GM18526 (cell line): ENCODE results near the gene STAT5A.

ENCODE experiments used
- POLR2A ChIP-seq: IDR thresholded peaks from 3 replicates; pipeline ENCODE4 v1.6.1; 2011; ENCODE audit not compliant: insufficient read length; ENCODE audit errors: extremely low read depth

STAT5A gene

GRCh38 chr17:42294469-42295398, 6.4 kb downstream of the STAT5A start:
- no peak for TF ChIP-seq POLR2A

DNA sequence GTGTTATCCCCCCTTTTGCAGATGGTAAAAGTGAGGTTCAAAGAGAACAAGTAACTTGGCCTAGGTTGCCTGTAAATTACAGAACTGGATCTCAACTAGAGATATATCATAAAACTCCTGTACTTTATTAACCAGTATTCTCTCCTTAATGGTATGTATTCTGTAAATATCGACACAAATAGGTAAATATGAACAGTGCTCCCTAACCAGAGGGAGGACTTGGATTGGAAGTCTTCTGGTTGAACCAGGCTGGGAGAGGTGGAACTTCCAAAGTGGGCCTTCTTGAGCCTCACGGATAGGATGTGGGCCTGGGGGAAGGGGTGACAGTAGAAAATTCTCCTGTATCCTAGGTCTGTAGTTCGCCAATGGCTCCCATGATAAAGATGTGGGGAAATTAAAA, 7.7 kb downstream of the STAT5A start:
- no peak for TF ChIP-seq POLR2A

- no peak for TF ChIP-seq POLR2A
Observed at GRCh38 chr17:42301022-42301421, 12.7 kb downstream of the STAT5A start.

GRCh38 chr17:42303694-42304093, 15.4 kb downstream of the STAT5A start:
- no peak for TF ChIP-seq POLR2A

GRCh38 chr17:42304187-42305030, 16.1 kb downstream of the STAT5A start:
- no peak for TF ChIP-seq POLR2A

GRCh38 chr17:42305543-42306384, 17.5 kb downstream of the STAT5A start:
- TF ChIP-seq POLR2A, result no peak

DNA sequence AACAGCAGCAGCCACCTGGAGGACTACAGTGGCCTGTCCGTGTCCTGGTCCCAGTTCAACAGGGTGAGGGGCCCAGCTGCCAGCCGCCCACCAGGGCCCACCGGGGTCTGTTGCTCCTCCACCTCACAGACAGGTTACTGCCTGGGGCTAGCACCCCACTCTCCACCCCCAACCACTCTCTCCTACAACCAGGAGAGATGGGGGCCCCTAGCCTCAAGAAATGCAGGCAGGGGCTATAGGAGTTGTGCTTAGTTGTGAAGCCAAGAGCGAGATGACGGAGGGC, 18.0 kb downstream of the STAT5A start:
- TF ChIP-seq POLR2A, result no peak

DNA sequence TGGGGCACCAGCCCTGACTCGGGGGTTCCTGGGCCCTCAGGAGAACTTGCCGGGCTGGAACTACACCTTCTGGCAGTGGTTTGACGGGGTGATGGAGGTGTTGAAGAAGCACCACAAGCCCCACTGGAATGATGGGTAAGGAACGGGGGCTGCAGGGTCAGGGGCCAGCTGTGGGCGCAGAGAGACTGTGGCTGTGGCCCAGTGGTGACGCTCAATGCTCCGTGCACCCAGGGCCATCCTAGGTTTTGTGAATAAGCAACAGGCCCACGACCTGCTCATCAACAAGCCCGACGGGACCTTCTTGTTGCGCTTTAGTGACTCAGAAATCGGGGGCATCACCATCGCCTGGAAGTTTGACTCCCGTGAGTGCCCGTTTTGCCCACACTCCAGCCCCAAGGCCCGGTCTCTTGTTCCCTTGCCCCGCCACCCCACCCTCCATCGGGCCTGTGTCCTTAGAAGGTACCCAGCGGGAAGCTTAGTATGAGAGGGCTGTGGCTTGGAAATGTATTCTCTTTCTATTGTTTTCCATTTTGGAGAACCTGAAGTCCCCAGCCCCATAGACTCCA, 19.1 kb downstream of the STAT5A start:
- no peak for TF ChIP-seq POLR2A

- TF ChIP-seq POLR2A, result no peak
Observed at GRCh38 chr17:42308446-42308845, 20.1 kb downstream of the STAT5A start.

DNA sequence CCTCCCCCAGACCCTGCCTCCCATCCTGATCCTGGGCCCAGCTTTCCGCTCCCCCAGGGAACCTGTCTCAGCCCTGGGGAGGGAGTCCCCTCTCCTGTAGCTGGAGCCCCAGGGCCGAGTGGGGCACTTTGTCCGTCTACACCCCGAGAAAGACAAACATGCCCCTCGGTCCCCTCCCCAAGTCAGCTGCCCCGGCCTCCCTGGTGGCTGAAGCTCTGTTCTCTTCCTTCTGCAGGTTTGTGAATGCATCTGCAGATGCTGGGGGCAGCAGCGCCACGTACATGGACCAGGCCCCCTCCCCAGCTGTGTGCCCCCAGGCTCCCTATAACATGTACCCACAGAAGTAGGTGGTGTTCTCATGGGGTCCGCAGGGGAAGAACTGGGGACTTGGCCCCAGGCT, 20.8 kb downstream of the STAT5A start:
- TF ChIP-seq POLR2A, result no peak

DNA sequence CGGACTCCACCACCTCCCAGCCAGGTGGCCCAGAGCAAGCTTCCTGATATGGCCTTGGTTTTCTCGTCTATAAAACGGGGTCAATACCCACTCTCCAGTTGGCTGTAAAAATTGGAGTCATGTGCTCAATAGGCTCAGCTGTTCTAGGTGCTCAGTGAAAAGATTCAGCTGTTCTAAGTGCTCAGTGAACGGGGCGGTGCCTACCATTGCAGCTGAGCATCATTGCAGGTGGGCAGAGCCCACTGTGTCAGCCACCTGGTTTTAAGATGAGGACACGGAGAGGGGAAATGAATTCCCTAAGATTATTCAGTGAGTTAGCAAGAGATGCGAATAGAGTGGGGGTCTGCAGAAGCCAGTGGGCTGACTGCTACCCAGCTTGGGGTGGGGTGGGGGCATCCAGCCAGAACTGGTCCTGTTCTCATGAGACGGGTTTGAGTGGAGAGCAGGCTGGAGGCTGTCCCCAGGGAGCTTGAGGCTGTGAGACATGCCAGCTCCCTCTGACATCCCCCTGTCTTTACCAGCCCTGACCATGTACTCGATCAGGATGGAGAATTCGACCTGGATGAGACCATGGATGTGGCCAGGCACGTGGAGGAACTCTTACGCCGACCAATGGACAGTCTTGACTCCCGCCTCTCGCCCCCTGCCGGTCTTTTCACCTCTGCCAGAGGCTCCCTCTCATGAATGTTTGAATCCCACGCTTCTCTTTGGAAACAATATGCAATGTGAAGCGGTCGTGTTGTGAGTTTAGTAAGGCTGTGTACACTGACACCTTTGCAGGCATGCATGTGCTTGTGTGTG, 21.9 kb downstream of the STAT5A start:
- TF ChIP-seq POLR2A, result no peak

- no peak for TF ChIP-seq POLR2A
Observed at GRCh38 chr17:42310787-42311215, 22.5 kb downstream of the STAT5A start.

DNA sequence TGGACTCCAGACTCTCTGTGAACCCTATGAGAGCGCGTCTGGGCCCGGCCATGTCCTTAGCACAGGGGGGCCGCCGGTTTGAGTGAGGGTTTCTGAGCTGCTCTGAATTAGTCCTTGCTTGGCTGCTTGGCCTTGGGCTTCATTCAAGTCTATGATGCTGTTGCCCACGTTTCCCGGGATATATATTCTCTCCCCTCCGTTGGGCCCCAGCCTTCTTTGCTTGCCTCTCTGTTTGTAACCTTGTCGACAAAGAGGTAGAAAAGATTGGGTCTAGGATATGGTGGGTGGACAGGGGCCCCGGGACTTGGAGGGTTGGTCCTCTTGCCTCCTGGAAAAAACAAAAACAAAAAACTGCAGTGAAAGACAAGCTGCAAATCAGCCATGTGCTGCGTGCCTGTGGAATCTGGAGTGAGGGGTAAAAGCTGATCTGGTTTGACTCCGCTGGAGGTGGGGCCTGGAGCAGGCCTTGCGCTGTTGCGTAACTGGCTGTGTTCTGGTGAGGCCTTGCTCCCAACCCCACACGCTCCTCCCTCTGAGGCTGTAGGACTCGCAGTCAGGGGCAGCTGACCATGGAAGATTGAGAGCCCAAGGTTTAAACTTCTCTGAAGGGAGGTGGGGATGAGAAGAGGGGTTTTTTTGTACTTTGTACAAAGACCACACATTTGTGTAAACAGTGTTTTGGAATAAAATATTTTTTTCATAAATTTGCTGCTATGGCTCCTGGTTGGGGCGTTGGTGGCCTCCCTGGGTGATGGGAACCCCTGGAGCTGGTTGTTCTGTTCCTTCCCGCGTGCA, 23.1 kb downstream of the STAT5A start:
- no peak for TF ChIP-seq POLR2A

DNA sequence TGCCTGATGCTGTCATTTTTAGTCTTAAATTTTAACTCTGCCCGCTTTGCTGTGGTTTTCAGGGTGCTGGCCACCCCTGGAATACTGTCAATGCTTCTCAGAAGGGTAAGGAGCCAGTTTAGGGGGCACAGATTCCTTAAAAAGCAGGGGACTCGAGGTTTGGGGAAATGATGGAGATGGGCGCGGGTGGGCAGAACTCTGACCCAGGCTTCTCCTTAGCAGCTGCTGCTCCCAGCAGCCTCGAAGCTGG, 23.7 kb downstream of the STAT5A start:
- TF ChIP-seq POLR2A, result no peak
